ENCODE measurements around the gene REX1BD.

The REX1BD gene

DNA sequence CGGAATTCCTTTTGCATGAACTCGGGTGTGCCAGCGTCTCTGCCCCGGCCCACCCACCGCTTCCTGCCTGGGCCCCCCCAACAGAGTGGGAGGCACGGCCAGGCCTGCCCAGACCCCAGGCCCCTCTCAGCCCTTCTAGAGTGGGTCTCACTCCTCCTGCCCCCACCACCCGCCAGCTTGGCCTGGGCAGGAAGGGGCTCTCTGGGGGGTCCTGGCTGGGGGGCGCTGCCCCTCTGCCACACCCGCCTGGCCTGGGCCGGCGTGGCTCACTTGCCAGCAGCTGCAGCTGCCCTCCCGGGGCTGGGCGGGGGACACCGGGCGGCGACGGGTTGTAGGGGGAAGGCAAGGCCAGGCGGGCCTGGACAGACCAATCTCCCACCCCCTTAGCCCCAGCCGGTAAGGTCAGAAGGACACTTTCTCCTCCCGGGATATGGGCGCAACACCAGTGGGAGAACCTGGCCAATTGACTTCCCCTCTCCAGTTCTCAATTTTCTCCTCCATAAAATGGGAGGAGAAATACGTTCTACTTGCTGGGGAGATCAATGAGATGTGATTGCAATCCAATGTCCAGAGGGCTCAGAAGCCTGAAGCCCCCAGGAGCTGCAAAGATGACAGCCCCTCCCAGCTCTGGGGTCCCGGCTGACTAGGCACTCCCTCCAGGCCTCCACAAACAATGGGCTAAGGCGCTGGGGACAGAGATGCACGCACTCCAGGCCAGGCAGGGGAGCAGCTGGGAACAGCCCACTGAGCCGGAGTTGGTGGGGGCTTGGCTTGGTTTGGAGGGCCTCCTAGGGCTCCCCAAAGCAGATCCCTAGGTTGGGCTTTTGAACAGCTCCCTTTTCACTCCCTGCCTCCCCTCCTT is 15.6 kb downstream of the REX1BD start:
- no peak for DNase-seq

DNA sequence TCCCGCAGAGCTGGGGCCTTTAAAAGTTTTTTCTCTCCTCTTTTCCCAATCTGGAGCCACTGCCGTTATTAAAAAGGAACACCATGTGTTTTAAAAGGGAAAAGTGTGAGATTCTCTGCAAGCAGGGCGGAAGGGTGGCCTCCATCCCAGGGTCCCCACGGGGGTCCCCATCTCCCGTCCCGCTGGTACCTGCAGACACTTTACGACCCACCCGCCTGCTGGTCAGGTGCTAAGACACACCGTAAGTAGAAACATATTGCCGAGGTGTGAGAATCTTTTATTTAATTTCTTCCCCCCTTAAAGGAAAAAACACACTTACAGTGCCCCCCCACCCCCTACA is 16.2 kb downstream of the REX1BD start:
- DNase-seq = no peak

DNA sequence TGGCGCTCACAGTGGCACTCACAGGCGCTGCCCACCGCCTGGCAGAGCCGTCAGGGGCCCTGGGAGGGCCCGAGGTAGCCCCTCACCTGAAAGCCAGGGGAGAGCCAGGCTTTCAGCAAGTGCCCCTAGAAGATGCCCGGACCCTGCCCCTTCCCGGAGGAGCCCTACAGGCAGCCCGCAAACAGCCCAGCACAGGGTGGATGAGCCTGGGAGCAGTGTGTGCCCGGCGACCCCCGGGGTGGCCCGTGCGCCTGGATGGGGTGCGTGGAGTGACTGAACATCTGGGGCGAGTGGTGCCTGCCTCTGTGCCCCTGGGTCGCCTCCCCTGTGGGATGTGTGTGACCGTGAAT is 16.6 kb downstream of the REX1BD start:
- DNase-seq = no peak

DNA sequence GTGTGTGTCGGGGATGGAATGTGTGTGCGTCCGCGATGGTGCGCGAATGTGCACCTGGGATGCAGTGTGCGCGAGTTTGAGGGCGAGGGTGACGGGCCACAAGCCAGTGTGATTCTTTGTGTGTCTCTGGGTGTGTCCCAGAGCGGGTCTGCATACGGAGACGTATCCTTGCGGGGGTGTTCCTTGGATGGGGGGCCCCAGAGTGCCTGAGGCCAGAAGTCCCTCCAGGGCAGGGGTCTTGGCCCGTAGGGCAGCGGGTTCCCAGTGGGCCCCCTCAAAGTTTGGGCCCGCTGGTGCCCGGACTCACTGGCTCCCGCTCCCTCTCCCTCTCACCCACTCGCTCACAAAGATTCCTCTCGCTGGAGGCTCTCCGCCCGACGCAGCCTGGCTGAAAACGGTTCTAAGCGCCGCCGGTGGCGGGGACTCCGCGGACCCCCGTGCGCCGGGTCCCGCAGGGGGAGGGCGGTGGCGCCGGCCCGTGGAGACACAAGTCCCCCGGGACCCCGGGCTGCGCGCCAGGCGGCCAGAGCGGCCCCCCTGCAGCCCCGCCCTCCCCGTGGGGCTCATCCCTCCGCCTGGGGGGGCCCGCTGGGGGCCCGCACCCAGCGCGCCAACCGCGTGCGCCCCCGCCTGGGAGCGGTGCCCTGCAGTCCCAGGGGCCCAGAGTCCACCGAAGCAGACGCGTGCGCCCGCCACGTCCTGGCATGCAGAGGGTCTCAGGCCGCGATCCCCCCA is 17.1 kb downstream of the REX1BD start:
- DNase-seq = no peak

DNA sequence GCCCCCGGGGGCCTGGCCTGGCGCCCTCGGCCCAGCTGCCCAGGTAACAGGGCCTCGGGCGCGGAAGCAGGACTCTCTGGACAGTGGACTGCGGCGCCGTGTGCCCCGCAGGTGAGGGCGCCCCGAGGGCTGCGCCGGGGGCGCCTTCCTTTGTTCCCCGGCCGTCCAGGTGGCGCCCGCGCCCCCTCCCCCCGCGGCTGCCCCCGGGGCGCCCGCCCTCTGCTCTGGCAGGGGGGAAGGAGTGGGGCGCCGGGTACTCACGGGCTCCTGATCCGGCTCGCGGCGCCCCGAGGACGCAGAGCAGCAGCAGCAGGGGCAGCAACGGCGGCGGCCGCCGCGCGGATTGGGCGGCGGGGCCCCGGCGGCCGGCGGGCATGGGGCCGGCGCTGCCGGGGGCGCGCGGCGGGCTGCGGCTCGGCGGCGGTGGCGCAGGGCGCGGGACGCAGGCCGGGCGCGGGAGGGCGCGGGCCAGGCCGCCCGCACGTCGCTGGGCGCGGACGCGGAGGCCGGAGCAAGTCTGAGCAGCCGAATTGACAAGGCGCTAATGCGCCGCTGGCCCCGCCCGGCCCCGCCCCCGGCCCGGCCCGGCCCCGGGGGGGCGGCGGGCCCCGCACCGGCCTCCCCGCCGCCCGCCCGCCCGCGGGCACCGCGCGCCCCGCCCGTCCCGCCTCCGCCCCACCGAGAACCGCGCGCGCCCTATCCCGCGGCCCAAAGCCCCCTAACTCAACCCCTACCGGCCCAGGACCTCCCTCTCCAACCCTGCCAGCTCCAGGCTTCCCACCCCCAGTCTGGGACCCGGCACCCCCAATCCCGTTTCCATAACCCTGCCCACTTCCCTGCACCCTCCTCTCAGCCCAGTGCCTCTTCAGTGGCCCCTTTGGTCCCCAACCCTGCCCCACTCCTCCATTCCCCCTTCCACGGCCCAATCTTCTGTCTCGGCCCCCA is 18.0 kb downstream of the REX1BD start, which contains the start of gene CRLF1:
TSS of gene CRLF1 (minus strand) at position 519 of the 945 bp plus-strand sequence. CDS start at position 376, 143 bp downstream.
- no peak for DNase-seq

DNA sequence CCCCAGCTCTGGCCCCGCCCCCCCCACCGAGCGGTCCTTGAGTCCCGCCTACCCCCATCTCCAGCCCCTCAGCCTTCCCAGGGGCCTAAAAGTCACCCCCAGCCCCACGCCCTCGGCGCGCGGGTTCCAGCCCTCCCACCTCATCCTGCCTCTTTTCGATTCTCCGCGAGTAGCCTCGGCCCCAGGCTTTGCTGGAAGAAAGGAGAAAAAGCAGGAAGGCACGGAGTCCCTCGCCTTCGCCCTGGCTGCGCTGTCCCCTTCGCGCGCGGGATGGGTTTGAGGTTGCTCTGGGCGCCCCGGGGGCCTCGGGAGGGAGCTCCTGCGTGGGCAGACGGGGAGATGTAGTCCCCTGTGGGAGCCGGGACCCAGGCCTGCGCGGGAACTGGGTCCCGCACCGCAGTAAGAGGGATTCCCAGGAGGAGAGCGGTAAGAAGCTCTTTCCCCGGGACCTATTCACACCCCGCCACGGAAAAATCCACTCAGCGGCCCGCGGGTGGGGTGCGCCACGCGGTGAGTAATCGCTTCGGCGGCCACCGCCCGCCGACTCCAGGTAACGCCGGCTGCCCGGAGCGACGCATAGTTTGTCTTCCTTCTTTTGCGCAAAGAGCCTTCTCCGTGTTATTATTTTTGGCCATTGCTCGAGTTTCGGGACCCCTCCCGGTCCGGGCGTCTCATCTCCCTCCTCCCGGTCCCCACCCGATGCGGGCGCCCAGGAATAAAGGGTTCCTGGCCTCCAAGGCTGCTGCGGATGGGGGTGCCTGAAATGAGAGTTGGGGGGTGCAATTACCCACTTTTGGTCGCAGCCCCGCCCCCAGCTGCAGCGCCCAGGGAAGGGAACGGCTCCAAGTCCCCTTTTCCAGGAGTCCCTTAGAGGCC is 18.9 kb downstream of the REX1BD start:
- DNase-seq = no peak

DNA sequence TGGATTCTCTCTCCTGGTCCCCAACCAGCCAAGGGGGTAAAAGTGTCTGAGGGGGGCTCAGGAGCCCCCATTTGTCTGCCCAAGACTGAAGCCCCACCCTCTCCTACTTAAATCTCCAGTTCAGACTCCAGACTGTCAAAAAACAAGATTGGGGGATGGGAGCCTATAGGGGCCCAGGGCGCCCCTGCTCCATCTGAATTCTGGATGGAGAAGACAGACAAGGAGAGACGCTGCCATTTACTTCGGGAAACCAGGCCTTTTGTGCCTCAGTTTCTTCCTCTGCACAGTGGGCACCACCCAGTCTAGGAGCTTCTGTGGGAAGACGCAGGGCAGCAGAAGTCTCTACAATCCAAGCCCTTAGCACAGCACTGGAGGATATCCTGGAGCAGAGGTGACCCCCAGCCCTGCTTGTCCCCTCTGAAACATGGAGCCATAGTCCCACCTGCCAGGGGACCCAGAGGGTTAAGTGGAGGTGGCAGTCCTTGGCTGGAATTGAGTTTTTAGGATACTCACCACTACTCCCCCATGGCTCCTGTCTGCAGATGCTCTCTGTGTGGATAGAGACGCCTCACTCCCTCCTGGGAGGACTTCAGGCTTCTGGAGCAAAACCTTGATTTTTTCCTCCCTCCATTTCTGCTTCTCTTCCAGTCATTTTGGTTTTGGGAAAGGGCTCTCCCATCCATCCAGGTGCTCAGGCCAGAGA is 19.7 kb downstream of the REX1BD start:
- DNase-seq = no peak

DNA sequence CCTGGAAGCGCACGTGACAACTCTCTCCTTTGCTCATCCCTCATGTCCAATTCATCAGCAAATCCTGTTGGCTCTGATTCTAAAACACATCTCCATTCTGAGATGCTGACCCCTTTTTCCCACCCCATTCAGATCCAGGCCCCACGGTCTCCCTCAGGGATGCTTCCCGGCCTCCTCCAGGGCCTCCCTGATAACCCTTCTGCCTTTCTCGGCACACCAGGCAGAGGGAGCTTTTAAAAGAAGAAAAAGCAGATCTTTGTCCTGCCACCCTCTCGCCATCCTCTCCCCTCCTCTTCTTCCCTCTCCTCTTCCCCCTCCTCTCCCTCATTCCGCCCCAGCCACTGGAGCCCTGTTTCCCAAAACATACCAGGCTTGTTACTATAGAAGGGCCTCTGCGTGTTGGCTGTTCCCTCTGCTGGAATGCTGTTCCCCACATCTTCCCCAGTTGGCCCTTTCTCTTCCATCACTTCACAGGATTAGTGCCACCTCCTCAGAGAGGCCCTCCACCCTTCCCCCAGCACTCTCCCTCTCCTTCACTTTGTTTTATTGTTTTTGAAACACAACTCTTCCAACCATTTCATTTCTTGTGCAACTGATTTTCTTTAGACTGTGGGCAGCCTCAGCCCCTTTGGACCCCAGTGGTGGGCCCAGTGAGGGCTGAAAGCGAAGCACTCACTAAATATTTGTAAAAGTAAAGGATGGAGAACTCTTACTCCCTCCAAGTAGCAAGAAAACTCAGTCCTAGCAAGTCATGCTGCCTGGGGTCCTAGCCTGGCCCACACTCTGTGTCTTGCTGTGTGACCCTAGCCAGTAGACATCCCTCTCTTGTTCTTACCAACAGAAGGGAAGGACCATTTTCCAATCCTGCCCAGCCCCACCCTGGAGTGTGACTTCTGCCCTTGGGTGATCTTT is 20.5 kb downstream of the REX1BD start:
- no peak for DNase-seq

DNA sequence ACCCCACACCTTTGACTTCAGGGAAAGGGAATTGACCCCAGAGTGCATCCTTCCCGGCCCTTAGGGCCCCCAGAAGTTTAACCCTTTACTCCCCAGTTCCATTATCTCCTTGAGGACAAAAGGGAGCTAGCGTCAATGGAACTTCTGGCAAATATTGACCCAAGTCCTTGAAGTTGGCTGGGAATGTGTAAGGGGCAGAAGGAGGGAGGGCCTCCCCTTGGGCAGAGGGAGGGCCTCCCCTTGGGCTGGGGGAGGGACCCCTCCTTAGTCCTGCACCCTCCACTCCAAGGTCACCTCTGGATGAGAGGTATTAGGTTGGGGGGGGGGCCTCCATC is 21.1 kb downstream of the REX1BD start:
- DNase-seq = no peak

DNA sequence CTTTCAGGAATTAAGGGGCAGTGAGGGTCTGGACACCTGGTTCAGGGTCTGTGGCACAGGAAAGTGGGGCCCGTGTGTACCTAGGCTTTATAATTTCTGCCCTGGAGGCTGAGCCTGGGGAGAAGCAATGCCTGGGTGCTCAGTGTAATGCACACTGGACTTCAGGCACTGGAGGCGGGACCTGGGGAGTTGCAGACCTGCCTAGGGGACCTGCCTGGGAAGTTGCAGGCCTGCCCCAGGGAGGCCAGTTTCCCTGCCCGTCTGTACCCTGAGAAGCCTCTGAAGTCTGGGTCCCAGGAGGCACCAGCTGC is 21.6 kb downstream of the REX1BD start:
- DNase-seq = no peak

DNA sequence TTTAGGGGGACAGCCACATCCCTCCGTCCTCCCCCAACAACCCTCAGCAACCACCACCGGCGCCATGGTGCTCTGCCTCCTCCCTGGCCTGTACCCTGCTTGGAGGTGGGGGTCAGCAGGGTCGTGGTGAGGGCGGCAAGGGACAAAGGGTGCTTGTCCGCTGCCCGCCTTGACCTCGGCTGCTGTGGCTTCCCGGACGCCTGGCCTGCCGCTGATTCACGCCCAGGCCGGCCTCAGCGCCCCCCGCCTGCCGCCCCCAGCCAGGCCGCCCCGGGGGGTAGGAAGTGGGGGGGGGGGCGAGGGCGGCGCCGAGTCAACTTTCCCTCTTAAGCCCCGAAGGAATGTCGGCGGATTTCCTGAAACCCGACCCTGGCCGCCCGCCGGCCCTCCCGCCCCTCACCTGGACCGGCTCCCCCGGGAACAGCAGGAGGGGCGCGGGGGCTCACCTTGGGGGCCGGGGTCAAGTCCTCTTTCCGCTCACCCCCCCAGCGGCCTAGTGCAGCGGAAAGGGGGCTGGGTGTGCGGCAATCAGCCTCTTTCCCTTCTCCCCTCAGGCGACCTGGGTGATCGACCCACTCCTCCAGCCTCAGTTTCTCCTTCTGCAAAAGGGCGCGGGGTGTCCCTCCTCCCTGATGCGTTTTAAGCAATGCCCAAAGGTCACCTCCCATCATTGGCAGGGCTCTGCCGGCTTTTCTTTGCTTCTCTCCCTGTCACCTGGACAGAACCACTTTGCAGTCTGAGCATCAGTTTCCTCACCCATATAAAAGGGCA is 22.1 kb downstream of the REX1BD start:
- no peak for DNase-seq

DNA sequence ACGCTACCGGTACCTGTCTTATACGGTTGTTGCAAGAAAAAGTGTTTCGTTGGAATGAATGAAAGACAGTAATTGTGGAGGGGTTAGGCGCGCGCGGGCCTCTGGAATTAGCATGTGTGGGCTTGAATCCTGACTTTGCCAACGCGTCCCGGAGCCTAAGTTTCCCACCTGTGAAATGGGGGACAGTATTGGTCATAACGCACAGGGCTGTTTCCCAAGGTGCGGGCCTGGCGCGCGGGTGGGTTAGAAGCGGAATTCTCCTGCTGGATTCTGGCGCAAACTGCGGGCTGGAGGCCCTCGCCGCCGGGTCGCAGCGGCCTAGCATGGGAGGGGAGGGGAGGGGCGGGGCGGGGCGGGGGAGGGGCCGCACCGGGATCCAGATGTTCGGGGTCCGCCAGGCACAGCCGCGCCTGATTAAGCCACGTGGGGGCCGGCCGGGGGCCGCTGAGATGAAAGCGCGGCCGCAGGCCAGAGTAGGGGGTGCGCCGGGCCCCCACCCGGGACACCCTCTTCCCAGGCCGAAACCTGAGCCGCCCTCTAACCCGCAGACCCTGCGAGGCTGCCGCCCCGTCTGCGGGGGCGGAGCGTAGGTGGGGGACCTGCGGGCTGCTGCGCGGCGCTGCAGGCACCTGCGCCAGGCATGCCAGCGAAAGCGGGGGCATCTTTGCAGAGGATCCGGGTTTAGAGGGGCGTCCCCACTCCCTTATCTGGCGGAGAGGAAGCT is 22.9 kb downstream of the REX1BD start:
- no peak for DNase-seq

DNA sequence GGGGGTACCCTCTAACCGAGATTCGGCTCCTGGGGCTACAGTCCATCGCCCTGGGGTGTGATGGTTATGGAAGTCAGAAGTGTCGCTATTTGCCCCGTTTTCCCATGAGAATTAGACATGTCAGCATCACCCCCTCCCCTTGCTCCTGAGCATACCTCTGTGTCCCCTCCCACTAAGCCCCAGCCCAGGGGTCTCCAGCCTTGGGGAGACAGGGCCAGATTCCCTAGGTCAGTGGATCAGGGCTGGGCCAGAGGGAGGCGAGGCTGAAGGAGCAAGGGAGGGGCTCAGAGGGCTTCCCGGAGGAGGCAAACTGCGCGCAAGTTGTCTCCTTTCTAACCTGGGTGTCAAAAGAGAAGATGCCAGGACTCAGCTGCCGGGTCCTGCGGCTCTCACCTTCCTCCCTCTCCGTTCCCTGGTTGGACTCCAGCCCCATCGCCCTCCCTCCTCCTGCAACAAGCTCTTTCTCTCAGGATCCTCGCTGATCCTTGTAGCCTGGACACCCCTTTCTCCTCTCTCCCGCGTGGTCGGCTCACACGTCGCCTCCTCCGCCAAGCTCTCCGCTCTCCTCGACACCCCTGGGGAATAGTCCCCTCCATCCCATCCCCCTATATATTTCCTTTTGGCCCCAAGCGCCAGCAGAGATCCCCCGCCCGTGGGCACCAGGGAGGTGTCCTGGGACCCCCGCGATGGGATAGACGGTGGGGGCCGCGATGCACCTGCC is 23.6 kb downstream of the REX1BD start:
- DNase-seq = no peak

DNA sequence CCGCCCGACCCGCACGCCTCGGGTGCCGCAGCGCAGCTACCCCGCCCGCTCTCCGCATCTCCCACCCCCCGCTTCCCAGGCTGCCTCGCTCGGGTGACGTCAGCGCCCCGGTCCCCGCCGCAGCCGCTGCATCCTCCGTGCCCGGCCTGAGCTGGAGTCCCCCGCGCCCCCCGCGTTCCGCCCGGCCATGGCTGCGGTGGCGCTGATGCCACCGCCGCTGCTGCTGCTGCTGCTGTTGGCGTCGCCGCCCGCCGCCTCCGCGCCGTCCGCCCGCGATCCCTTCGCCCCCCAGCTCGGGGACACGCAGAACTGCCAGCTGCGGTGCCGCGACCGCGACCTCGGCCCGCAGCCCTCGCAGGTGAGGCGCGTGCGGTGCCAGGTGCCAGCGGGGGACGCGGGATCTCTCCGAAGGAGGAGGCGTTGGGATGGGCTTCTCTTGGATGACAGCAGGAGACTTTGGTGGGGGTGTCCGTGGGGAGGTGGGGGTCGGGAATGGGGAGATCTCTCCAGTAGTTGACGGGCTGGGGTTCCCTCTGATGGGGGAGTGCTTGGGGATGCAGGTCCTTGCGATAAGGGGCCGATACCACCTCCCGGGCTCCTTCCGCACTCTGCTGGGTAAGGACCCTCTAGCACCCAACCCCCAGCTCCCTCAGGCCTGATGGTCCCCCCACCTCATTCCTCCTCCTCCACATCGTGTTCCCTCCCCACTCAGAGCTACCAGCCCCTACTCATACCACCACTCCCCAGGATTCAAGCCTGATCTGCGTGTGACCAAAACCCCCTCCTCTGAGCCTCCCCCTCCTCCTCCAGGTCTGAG is 24.4 kb downstream of the REX1BD start, which contains the start of gene TMEM59L:
TSS of gene TMEM59L (plus strand) at position 99 of the 817 bp plus-strand sequence. CDS start at position 188, 89 bp downstream.
- no peak for DNase-seq

DNA sequence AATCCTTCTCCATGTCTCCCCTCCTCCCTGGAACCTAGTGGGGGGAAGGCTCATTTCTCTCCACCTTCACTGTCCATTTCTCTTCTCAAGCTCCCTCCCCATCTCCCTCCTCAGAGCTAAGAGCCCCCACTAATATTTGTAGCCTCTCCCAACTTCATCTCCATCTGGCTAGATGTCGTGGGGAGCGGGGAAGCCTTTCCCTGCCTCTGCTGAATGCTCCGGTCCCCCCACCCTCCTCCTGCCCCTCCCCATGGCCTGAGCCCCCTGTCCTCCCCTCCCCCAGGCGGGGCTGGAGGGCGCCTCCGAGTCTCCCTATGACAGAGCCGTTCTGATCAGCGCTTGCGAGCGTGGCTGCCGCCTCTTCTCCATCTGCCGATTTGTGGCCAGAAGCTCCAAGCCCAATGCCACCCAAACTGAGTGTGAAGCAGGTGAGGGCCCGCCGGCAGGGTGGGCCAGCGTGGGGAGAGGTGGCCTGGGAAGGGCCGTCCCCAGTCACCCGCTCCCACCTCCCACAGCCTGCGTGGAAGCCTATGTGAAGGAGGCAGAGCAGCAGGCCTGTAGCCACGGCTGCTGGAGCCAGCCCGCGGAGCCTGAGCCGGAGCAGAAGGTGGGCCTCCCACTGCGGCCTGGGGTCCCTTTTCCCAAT is 25.1 kb downstream of the REX1BD start:
- no peak for DNase-seq

DNA sequence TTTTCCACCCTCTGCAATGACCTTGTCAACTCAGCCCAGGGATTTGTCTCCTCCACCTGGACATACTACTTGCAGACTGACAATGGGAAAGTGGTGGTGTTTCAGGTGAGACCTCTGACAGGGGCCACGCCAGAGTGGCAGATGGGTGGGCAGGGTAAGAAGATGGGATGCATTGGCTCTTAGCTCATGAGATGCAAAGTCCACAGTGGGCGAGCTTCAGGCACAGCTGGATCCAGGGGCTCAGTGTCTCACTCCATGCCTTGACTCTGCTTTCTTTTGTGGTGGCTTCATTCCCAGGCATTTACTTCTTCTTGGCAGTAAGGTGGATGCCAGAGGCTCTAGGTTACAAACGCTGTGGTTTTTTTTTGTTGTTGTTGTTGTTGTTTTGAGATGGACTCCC is 27.4 kb downstream of the REX1BD start:
- no peak for DNase-seq

DNA sequence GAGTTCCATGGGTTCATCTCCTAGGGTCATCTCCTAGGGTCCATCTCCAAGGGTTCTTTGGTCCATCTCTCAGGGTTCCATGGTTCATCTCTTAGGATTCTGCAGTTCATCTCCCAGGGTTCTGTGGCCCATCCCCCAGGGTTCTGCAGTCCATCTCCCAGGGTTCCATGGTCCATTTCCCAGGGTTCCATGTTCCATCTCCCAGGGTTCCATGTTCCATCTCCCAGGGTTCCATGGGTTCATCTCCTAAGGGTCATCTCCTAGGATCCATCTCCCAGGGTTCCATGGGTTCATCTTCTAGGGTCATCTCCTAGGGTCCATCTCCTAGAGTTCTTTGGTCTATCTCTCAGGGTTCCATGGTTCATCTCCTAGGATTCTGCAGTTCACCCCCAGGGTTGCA is 29.0 kb downstream of the REX1BD start:
- no peak for DNase-seq

All from NCI-H2227 treated with DMSO at 0.1 percent for 48 hours (cell line).